Endodermal cell (in vitro differentiated cells): Measurements from ENCODE around the gene CCND2. TPM values are rescaled to one million over a fixed set of nuclear protein-coding genes. Genes with fewer than 3 reads are reported as not detected.
A peak's percentile ranks its signal among the peaks of the same experiment; 100 is the strongest.

Source experiments
- DNase-seq: peaks from one replicate; pipeline ENCODE4 v3.0.0-alpha.2; 2017
- H3K27ac ChIP-seq: 2 replicates; pipeline ENCODE4 v1.5.1; 2013; ENCODE audit warnings: mild to moderate bottlenecking, low read depth, low read length, moderate library complexity
- H3K27me3 ChIP-seq: 2 replicates; pipeline ENCODE4 v1.6.1; 2013; ENCODE audit warnings: mild to moderate bottlenecking, low read length, moderate library complexity; ENCODE audit not compliant: insufficient read depth, control insufficient read depth, poor library complexity, severe bottlenecking
- H3K36me3 ChIP-seq: 2 replicates; pipeline ENCODE4 v1.7.0; 2013; ENCODE audit warnings: mild to moderate bottlenecking, low read length, moderate library complexity; ENCODE audit not compliant: control insufficient read depth, insufficient read depth
- H3K4me1 ChIP-seq: one replicate; pipeline ENCODE4 v1.7.0; 2013; ENCODE audit warnings: low read length; ENCODE audit not compliant: control insufficient read depth, insufficient read depth
- H3K4me3 ChIP-seq: 2 replicates; pipeline ENCODE4 v1.5.1; 2013; ENCODE audit warnings: mild to moderate bottlenecking, low read length, moderate library complexity
- H3K9ac ChIP-seq: 2 replicates; pipeline ENCODE4 v1.6.1; 2013; ENCODE audit warnings: mild to moderate bottlenecking, low read length, moderate library complexity; ENCODE audit not compliant: poor library complexity, severe bottlenecking; ENCODE audit errors: extremely low read depth
- H3K9me3 ChIP-seq: 2 replicates; pipeline ENCODE4 v1.6.1; 2013; ENCODE audit warnings: mild to moderate bottlenecking, low read length, moderate library complexity; ENCODE audit not compliant: control insufficient read depth
- H3K27ac Mint-ChIP-seq: 2 replicates; pipeline ENCODE4 v1.8.0; 2020; ENCODE audit warnings: mixed read lengths
- H3K27me3 Mint-ChIP-seq: 2 replicates; pipeline ENCODE4 v1.8.0; 2021; ENCODE audit warnings: mild to moderate bottlenecking, mixed read lengths; ENCODE audit not compliant: insufficient read depth
- H3K36me3 Mint-ChIP-seq: 2 replicates; pipeline ENCODE4 v1.8.0; 2020; ENCODE audit warnings: low read depth, mixed read lengths
- H3K4me1 Mint-ChIP-seq: 2 replicates; pipeline ENCODE4 v1.8.0; 2020; ENCODE audit warnings: mixed read lengths
- H3K4me3 Mint-ChIP-seq: 2 replicates; pipeline ENCODE4 v1.8.0; 2020; ENCODE audit warnings: mild to moderate bottlenecking, moderate library complexity, mixed read lengths
- H3K9me3 Mint-ChIP-seq: 2 replicates; pipeline ENCODE4 v1.8.0; 2020; ENCODE audit warnings: mild to moderate bottlenecking, mixed read lengths
- WGBS, 2 experiments: methylation state at CpG; one replicate each; pipeline versions ENCODE4 v1.1.5 to v1.1.7; 2013; ENCODE audit warnings: missing lambda C conversion rate in 2 of 2, mixed read lengths in 1 of 2; ENCODE audit not compliant: insufficient coverage in 1 of 2, insufficient read length in 1 of 2; 5-methylcytosine and 5-hydroxymethylcytosine counted together
- total RNA-seq, 2 donors: library from RNA; stranded (reverse); fragmentation: NEBNext Ultra II Directional in 1 of 2; extraction: Animal tissue kit (Norgen Biotek cat#: 25700) in 1 of 2; gene quantifications; 2 replicates in 1 of 2; 3 replicates in 1 of 2; pipeline ENCODE4 v1.2.1, GENCODE V29; 2021
- TF ChIP-seq, protein P1 (sequence below): fragments of 200-600 bp; sonication (generic); conservative IDR thresholded peaks from 2 replicates; pipeline ENCODE4 v1.5.0; 2021; ENCODE audit warnings: antibody characterized with exemption, mild to moderate bottlenecking

The CCND2 gene
- total RNA-seq, 2 donors from 2014 or later, result 286 to 362 TPM

DNA sequence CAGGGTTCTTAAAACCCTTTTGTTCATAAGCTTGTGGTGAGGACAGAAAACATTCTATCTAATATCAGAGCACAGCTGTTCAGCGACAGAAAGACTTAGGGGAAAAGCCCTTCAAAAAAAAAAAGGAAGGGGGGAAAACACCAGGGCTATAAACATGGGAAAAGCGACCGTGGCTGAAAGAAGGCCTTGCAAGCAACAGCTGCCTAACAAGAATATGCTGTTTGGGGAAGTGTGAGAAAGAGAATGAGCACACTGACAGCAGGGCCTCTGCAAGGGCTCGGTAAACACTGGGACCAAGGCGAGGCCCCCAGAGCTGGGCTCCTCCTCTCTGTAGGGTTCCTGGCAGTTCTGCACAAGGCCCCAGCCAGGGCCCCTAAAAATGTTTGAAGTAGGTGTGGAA lies 27.4 kb upstream of the CCND2 start:
- H3K4me1 ChIP-seq, result peaks cover 5% of the 10 kb centered on the region
- Mint-ChIP-seq H3K4me3 (no peak overlapping the region), H3K4me1 (peaks cover 18% of the 10 kb centered on the region), H3K27ac (no peak overlapping the region), H3K9me3 (peaks cover 1% of the 10 kb centered on the region), H3K36me3 (peaks cover 6% of the 10 kb centered on the region), H3K27me3 (peaks cover 23% of the 10 kb centered on the region)
- no peaks in the 10 kb centered on the region for H3K9me3 ChIP-seq
- H3K4me3 ChIP-seq, result no peak overlapping the region
- TF ChIP-seq, protein P1, sequence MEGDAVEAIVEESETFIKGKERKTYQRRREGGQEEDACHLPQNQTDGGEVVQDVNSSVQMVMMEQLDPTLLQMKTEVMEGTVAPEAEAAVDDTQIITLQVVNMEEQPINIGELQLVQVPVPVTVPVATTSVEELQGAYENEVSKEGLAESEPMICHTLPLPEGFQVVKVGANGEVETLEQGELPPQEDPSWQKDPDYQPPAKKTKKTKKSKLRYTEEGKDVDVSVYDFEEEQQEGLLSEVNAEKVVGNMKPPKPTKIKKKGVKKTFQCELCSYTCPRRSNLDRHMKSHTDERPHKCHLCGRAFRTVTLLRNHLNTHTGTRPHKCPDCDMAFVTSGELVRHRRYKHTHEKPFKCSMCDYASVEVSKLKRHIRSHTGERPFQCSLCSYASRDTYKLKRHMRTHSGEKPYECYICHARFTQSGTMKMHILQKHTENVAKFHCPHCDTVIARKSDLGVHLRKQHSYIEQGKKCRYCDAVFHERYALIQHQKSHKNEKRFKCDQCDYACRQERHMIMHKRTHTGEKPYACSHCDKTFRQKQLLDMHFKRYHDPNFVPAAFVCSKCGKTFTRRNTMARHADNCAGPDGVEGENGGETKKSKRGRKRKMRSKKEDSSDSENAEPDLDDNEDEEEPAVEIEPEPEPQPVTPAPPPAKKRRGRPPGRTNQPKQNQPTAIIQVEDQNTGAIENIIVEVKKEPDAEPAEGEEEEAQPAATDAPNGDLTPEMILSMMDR, result no peak
- H3K36me3 ChIP-seq, result no peaks in the 10 kb centered on the region
- H3K27me3 ChIP-seq, result no peaks in the 10 kb centered on the region
- DNase-seq, result no peak
- 52 to 56% methylated on average over 3 to 5 of the region's 5 CpGs for whole genome bisulfite sequencing, 2 experiments
- no peak overlapping the region for H3K9ac ChIP-seq
- peak overlapping the region; percentile 60 for H3K27ac ChIP-seq

DNA sequence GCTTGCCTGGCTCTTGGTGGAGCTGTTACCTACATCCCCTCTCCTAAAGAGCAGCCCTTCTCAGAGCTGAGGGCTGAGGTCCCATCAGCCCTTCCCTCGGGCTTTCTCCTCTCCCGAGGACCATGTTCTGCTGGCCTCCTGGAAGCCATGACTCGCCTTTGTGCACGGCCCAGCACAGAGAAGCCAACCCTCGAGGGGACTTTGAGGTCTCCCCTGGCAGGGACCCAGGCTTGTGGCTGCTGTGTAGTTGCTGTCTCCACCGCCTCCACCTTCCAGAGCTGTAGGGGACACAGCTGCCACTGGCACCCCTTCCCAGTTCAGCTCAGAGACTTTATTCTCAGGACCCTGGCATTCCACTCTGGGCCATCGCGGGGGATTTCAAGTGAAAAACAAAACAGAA lies 22.9 kb upstream of the CCND2 start:
- H3K9me3 Mint-ChIP-seq, result no peaks in the 10 kb centered on the region
- H3K27ac Mint-ChIP-seq, result no peak overlapping the region
- peaks cover 33% of the 10 kb centered on the region for H3K27me3 Mint-ChIP-seq
- no peak overlapping the region for H3K4me3 ChIP-seq
- peaks cover 5% of the 10 kb centered on the region for H3K4me1 ChIP-seq
- H3K27ac ChIP-seq, result no peak overlapping the region
- H3K27me3 ChIP-seq, result peaks cover 24% of the 10 kb centered on the region
- H3K36me3 Mint-ChIP-seq, result no peaks in the 10 kb centered on the region
- 88 to 93% methylated on average over 8 of the region's 8 CpGs for WGBS, 2 experiments
- DNase-seq, result no peak
- H3K36me3 ChIP-seq, result no peaks in the 10 kb centered on the region
- no peak overlapping the region for H3K9ac ChIP-seq
- no peaks in the 10 kb centered on the region for H3K9me3 ChIP-seq
- peaks cover 10% of the 10 kb centered on the region for H3K4me1 Mint-ChIP-seq
- TF ChIP-seq, protein P1, result no peak
- H3K4me3 Mint-ChIP-seq, result no peak overlapping the region

DNA sequence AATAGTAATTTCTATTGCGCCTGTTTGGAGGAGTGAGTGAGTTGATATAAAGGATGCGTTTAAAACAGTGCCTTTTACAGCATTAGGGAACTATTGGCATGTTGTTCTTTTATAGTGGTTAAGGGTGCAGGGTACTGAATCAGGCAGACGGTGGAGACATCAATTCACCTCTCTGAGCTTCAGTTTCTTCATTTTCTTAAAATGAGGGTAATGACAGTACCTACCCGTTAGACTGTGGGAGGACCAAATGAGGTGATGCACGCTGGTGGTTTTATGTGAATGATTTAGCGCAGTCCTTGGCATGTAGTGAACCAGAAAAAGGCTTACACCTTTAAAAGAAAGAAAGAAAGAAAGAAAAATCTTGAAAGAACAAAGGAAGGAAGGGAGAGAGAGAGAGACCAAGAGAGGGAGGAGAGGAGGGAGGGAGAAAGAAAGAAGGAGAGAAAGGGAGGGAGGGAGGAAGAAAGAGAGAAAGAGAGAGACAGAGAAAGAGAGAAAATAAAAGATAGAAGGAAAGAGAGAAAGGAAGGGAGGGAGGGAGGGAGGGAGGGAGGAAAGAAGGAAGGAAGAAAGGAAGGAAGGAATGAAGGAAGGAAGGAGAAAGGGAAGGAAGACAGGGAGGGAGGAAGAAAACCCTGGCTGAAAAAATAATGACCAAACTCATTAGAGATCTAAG lies 22.2 kb upstream of the CCND2 start:
- H3K36me3 ChIP-seq, result no peaks in the 10 kb centered on the region
- H3K4me1 ChIP-seq, result no peaks in the 10 kb centered on the region
- H3K4me3 ChIP-seq, result no peak overlapping the region
- peaks cover 24% of the 10 kb centered on the region for H3K27me3 ChIP-seq
- no peak for DNase-seq
- WGBS, 2 experiments, result 92 to 98% methylated on average over 5 to 6 of the region's 6 CpGs
- H3K27me3 Mint-ChIP-seq, result peaks cover 33% of the 10 kb centered on the region
- no peak overlapping the region for H3K4me3 Mint-ChIP-seq
- H3K9me3 Mint-ChIP-seq, result no peaks in the 10 kb centered on the region
- H3K9me3 ChIP-seq, result no peaks in the 10 kb centered on the region
- H3K4me1 Mint-ChIP-seq, result peaks cover 3% of the 10 kb centered on the region
- TF ChIP-seq, protein P1, result no peak
- no peak overlapping the region for H3K9ac ChIP-seq
- no peak overlapping the region for H3K27ac ChIP-seq
- H3K27ac Mint-ChIP-seq, result no peak overlapping the region
- H3K36me3 Mint-ChIP-seq, result no peaks in the 10 kb centered on the region
